Measurements from ENCODE around the gene PIWIL1.

PIWIL1 gene

GRCh38 chr12:130336723-130337487 lies 782 bp upstream of the PIWIL1 start:
- no peak for DNase-seq (ENCODE audit: low read depth)

GRCh38 chr12:130338794-130339601 lies 1.3 kb downstream of the PIWIL1 start:
- DNase-seq (ENCODE audit: low read depth): no peak

DNA sequence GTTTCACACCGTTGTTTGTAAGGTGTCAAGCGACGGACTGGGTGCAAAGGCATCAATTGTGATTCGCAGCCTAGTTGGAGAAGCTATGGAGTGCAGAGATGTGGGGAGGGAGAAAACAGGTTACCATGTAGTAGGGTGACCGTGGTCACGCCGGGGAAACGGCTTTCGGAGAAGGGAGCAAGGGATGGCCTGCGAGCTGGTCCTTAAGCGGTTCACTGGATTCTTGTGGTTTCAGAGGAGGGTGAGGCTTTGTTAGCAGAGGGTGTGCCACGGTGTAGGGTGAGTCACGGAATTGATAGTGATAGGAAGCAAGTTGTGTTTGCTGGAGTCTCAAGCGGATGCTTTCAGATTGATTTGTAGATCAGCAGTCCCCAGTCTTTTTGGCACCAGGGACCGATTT lies 2.3 kb downstream of the PIWIL1 start:
- no peak for DNase-seq (ENCODE audit: low read depth)

DNA sequence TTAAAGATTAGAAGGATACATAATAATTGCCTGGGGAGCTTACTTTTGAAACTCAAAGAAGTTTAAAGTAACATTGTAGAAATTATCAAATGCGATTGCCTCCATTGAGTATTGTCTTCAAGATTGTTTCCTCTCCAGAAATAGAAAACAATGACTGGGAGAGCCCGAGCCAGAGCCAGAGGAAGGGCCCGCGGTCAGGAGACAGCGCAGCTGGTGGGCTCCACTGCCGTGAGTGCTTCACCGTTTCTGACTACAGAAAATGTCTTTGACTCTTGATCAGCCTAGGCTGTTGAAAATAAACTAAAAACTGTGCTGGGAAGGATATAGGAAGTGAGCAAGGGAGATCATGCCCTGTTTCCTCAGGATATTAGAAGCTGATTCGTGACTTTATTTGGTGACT lies 4.8 kb downstream of the PIWIL1 start:
- no peak for DNase-seq (ENCODE audit: low read depth)

DNA sequence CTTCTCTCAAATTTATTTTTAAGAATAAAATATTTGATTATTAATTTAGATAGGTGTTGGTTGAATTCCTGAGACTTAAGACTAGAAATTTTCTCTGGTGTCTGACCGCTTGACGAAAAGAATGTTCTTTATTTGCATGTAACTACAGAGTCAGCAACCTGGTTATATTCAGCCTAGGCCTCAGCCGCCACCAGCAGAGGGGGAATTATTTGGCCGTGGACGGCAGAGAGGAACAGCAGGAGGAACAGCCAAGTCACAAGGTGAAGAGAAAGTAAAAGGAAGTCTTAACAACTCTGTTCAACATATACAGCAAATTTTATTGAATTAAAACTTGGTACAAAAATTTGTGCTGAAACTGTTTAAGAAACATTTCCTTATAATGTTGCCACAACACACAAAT lies 5.2 kb downstream of the PIWIL1 start:
- DNase-seq (ENCODE audit: low read depth): no peak

GRCh38 chr12:130344529-130344928 lies 6.8 kb downstream of the PIWIL1 start:
- DNase-seq (ENCODE audit: low read depth): no peak

DNA sequence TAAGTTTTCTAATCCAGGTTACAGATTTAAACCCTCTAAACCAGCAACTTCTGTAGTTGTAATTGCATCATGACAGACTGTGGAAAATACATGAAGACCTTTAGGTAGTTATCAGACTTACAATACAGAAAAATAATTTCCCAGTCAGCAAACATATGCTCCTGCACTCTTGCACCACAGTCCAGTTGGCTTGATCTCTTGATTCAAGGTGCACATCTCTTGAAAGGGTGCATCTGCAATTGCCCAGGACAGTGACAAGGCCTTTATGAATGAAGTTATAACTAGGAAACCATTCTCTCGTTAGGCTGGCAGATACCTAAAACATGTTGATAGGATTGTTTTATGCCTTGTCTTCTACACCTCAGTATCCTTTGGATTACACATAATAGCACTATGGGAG lies 7.6 kb downstream of the PIWIL1 start:
- DNase-seq (ENCODE audit: low read depth): no peak

GRCh38 chr12:130347588-130347987 lies 9.9 kb downstream of the PIWIL1 start:
- DNase-seq (ENCODE audit: low read depth): no peak

- DNase-seq (ENCODE audit: low read depth): no peak
Measured at GRCh38 chr12:130350715-130351114, 13.0 kb downstream of the PIWIL1 start.

DNA sequence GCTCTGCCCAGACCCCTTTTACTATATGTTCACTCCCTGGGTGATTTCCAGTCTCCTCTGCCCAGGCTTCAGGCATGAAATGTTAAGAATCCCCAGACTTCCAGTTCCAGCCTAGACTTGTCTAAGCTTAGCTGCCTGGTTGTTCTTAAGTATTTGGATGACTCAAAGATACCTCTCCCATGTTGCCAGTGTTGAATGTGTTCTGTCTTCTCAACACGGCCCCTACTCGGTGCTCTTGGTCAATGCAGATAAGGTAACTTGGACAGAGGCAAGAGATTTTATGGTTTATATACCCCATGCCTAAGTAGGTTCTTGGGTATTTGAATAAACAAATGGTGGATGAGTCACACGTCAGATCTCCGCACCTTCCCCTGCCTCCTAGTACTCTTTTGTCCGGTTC lies 13.6 kb downstream of the PIWIL1 start:
- no peak for DNase-seq (ENCODE audit: low read depth)

- no peak for DNase-seq (ENCODE audit: low read depth)
Measured at GRCh38 chr12:130353081-130353480, 15.4 kb downstream of the PIWIL1 start.

GRCh38 chr12:130354407-130354806 lies 16.7 kb downstream of the PIWIL1 start:
- DNase-seq (ENCODE audit: low read depth): no peak

- DNase-seq (ENCODE audit: low read depth): no peak
Measured at GRCh38 chr12:130356222-130356621, 18.5 kb downstream of the PIWIL1 start.

DNA sequence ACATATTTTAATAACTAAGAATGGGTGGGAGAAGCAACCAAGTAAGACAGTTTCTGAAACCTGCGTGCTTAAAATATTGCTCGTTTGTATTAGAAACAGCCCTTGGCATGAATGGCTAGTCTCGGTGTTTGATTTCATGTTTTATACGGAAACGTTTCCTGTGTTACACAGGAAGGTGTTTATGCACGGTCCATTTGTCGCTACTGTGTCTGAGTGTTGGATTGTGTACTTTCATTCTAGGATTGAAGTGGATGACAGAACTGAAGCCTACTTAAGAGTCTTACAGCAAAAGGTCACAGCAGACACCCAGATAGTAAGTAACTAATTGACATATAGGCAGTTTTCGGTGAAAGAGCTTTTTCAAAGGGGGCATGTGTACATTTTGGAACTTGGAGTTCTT lies 19.6 kb downstream of the PIWIL1 start:
- DNase-seq (ENCODE audit: low read depth): no peak

- DNase-seq (ENCODE audit: low read depth): no peak
Measured at GRCh38 chr12:130357729-130358330, 20.1 kb downstream of the PIWIL1 start.

DNA sequence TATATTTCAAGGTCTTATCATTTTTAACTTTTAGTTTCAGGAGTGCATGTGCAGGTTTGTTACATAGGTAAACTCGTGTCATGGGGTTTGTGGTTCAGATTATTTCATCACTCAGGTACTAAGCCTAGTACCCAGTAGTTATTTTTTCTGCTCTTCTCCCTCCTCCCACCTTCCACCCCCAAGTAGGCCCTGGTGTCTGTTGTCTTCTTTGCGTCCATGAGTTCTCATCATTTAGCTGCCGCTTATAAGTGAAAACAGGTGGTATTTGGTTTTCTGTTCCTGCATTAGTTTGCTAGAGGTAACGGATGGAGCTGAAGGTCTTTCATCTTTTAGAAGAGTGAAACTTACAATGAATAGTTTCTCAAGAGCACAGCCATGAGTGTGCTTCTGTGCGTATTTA lies 24.4 kb downstream of the PIWIL1 start:
- no peak for DNase-seq (ENCODE audit: low read depth)

- no peak for DNase-seq (ENCODE audit: low read depth)
Measured at GRCh38 chr12:130364578-130364977, 26.9 kb downstream of the PIWIL1 start.

- DNase-seq (ENCODE audit: low read depth): no peak
Measured at GRCh38 chr12:130366159-130366558, 28.5 kb downstream of the PIWIL1 start.

DNA sequence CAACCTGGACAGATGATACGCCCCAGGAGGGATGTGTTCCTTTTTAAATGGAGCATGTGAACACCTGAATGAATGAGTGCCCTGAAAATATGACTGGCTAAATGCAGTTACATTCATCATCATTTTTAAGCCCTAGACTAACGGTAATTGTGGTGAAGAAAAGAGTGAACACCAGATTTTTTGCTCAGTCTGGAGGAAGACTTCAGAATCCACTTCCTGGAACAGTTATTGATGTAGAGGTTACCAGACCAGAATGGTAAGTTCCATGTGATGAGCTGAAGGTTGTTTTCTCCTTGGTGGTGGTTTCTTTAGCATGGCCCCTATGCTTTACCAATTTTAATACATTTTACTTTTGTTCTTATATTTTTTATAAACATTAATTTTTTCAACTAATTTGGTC lies 29.3 kb downstream of the PIWIL1 start:
- no peak for DNase-seq (ENCODE audit: low read depth)

DNA sequence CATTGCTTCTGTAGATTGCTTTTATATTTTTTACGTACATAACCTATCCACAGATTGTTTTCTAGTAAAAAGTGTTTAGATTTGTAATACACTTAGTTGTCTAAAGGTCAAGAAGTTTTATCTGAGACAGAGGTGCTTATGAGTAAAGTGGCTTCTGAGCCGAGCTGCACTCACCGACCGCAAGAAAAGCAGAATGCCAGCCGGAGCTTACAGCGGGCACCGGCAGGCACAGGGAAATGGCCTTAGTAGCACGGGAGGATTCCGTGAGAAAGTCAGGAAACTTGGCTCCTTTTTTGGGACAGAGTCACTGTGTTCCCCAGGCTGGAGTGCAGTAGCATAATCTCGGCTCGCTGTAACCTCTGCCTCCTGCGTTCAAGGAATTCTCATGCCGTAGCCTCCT lies 29.8 kb downstream of the PIWIL1 start:
- DNase-seq (ENCODE audit: low read depth): no peak

DNA sequence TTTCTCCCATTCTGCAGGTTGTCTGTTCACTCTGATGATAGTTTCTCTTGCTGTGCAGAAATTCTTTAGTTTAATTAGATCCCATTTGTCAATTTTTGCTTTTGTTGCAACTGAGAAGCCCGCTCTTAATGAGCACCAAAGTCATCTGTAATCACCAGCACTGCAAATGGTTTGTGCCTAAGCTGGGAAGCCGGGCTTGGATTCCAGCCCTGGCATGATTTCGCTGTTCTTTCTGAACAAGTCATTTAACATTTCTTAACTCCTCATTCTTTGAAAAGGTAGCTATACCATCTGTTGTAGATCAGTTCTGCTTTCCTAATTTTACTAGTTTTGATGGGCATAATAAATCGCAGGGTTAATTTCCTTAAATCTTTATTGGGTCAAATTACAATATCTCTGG lies 32.1 kb downstream of the PIWIL1 start:
- no peak for DNase-seq (ENCODE audit: low read depth)

GRCh38 chr12:130371296-130371695 lies 33.6 kb downstream of the PIWIL1 start:
- no peak for DNase-seq (ENCODE audit: low read depth)

DNA sequence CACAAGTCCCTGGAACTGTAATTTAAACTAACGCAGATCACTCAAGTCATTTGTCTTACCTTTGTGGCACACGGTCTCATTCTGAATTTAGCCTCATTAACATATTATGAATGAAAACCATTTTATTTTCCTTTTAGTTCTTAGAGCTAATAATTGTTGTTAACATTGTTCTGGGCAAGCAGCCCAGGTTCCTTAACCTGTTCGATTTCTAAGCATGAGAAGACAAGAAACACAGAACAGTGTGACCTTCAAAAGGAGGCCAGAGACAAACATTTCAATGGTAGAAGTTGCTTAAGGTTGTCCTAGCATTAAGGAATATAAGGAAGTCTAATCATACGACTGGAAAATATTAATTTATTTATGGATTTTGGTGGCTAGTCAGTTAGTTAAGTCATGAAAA lies 35.2 kb downstream of the PIWIL1 start:
- no peak for DNase-seq (ENCODE audit: low read depth)

Data from fibroblast of the conjunctiva (primary cell).